Measurements from ENCODE around the gene PRKN.

DNA sequence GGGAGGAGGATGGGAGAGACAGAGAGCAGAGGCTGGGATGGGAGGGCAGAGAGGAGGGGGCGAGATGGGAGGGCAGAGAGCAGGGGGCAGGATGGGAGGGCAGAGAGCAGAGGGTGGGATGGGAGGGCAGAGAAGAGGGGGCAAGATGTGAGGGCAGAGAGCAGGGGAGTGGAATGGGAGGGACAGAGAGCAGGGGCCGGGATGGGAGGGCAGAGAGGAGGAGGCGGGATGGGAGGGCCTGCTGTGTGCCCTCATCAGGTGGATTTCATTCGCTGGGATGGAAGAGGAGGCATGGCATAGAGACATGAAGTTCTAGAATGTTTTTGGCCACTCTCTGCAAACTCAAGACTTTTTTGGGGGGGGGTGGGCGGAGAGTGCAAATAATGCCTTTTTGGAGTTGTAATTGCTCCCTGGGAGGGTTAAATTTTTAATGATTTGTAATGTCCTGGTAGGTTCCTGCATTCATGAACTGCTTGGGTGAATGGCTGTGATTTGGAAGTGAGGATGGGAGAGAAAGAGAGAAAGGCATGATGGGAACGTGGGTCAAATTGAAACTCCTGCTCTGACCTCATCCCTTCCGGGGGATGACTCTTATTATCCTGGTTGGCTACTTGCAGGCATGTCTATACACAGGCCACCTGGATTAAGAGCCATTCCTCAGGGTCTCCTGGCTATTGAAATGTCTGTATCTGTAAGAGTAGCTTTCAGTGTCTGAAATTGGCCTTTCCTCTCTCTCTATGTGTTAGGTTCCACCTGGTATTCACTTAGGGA is 1291.3 kb downstream of the PRKN start:
- TF ChIP-seq, protein P1, sequence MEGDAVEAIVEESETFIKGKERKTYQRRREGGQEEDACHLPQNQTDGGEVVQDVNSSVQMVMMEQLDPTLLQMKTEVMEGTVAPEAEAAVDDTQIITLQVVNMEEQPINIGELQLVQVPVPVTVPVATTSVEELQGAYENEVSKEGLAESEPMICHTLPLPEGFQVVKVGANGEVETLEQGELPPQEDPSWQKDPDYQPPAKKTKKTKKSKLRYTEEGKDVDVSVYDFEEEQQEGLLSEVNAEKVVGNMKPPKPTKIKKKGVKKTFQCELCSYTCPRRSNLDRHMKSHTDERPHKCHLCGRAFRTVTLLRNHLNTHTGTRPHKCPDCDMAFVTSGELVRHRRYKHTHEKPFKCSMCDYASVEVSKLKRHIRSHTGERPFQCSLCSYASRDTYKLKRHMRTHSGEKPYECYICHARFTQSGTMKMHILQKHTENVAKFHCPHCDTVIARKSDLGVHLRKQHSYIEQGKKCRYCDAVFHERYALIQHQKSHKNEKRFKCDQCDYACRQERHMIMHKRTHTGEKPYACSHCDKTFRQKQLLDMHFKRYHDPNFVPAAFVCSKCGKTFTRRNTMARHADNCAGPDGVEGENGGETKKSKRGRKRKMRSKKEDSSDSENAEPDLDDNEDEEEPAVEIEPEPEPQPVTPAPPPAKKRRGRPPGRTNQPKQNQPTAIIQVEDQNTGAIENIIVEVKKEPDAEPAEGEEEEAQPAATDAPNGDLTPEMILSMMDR (IDR thresholded peaks at IDR 0.05; ENCODE audit: low read length): no peak
- TF ChIP-seq EZH2phosphoT487 (IDR thresholded peaks at IDR 0.05; ENCODE audit: low read length): no peak
